Keratinocyte (primary cell): Measurements from ENCODE around the gene POLR3K. TPM values are rescaled to one million over a fixed set of nuclear protein-coding genes. Genes with fewer than 3 reads are reported as not detected.

ENCODE experiments used
- DNase-seq: peaks from one replicate; pipeline ENCODE4 v3.0.0-alpha.2; 2011; ENCODE audit warnings: low read depth, missing footprints, low spot score
- FAIRE-seq: peaks from 2 replicates; lab custom pipeline; 2011; peaks lifted over from hg19 to GRCh38; lab: Jason Lieb, UNC
- H2AFZ ChIP-seq: 2 replicates; pipeline ENCODE4 v1.6.0; 2012; ENCODE audit warnings: low read length, control low read depth, inconsistent platforms; ENCODE audit not compliant: control insufficient read depth
- H3K27ac ChIP-seq: 2 replicates; pipeline ENCODE4 v1.5.1; 2011; ENCODE audit warnings: low read length; ENCODE audit not compliant: control insufficient read depth, insufficient read depth
- H3K27me3 ChIP-seq: 3 replicates; pipeline ENCODE4 v1.6.0; 2011; ENCODE audit warnings: low read length; ENCODE audit not compliant: control insufficient read depth, insufficient read depth; ENCODE audit errors: extremely low read depth
- H3K36me3 ChIP-seq, 2 experiments: 2 replicates in 1 of 2; 3 replicates in 1 of 2; pipeline ENCODE4 v1.5.1; 2011; ENCODE audit warnings: low read length in 2 of 2, mild to moderate bottlenecking in 1 of 2; ENCODE audit not compliant: control insufficient read depth in 2 of 2, insufficient read depth in 2 of 2; ENCODE audit errors: extremely low read depth in 1 of 2
- H3K4me1 ChIP-seq: 3 replicates; pipeline ENCODE4 v1.5.1; 2011; ENCODE audit warnings: low read length; ENCODE audit not compliant: control insufficient read depth, insufficient read depth; ENCODE audit errors: extremely low read depth
- H3K4me2 ChIP-seq: 3 replicates; pipeline ENCODE4 v1.6.0; 2011; ENCODE audit warnings: low read depth, low read length; ENCODE audit not compliant: control insufficient read depth, insufficient read depth; ENCODE audit errors: extremely low read depth
- H3K4me3 ChIP-seq, 3 experiments: fragments of 200-600 bp in 1 of 3; sonication (generic) in 1 of 3; 2 replicates in 2 of 3; 3 replicates in 1 of 3; pipeline ENCODE4 v1.5.1; 2011 to 2016; ENCODE audit warnings: low read length in 3 of 3, mild to moderate bottlenecking in 3 of 3, control low read depth in 2 of 3, inconsistent platforms in 1 of 3, low read depth in 1 of 3, mixed read lengths in 1 of 3, mixed run types in 1 of 3, moderate library complexity in 1 of 3; ENCODE audit not compliant: control insufficient read depth in 2 of 3, insufficient read depth in 2 of 3; ENCODE audit errors: extremely low read depth in 1 of 3
- H3K79me2 ChIP-seq: 2 replicates; pipeline ENCODE4 v1.6.0; 2012; ENCODE audit warnings: low read length; ENCODE audit not compliant: control insufficient read depth, insufficient read depth
- H3K9ac ChIP-seq: 3 replicates; pipeline ENCODE4 v1.6.0; 2011; ENCODE audit warnings: low read length; ENCODE audit not compliant: control insufficient read depth, insufficient read depth; ENCODE audit errors: extremely low read depth
- H3K9me1 ChIP-seq: 3 replicates; pipeline ENCODE4 v1.6.0; 2011; ENCODE audit warnings: low read length; ENCODE audit not compliant: control insufficient read depth, insufficient read depth; ENCODE audit errors: extremely low read depth
- H3K9me3 ChIP-seq: 2 replicates; pipeline ENCODE4 v1.5.1; 2012; ENCODE audit warnings: low read depth, low read length; ENCODE audit not compliant: control insufficient read depth
- H4K20me1 ChIP-seq: 3 replicates; pipeline ENCODE4 v1.6.0; 2011; ENCODE audit warnings: low read length; ENCODE audit not compliant: control insufficient read depth, insufficient read depth; ENCODE audit errors: extremely low read depth
- CTCF ChIP-seq, 3 experiments: IDR thresholded peaks in 1 of 3; conservative IDR thresholded peaks in 1 of 3; optimal IDR thresholded peaks in 1 of 3; 2 replicates in 2 of 3; 3 replicates in 1 of 3; pipeline versions ENCODE3 to v1.5.1; 2011; ENCODE audit warnings: low read length in 3 of 3, mild to moderate bottlenecking in 3 of 3, moderate library complexity in 2 of 3, control low read depth in 1 of 3, inconsistent platforms in 1 of 3; ENCODE audit not compliant: insufficient read depth in 2 of 3; ENCODE audit errors: extremely low read depth in 1 of 3
- EZH2 ChIP-seq: IDR thresholded peaks from one replicate; pipeline ENCODE4 v1.6.1; 2012; ENCODE audit warnings: inconsistent platforms, mild to moderate bottlenecking, low read length, moderate library complexity
- dilution Hi-C: fragments of 300-500 bp; cut with MboI; formaldehyde crosslinking; loops from one replicate; pipeline ENCODE4 v1.7.0; 2020; ENCODE audit warnings: low sequenced_read_pairs; ENCODE audit not compliant: extremely low pct_ligation_motif_present
- polyA plus RNA-seq, 5 experiments: library from polyadenylated mRNA; depleted of rRNA in 3 of 5; stranded (reverse) in 3 of 5; stranded (forward) in 1 of 5; unstranded in 1 of 5; fragments of >200 nt; gene quantifications; 1 replicate in 1 of 5; 2 replicates in 3 of 5; 3 replicates in 1 of 5; pipeline versions ENCODE4 v1.2.1 to v1.2.3, GENCODE V29; 2011 to 2012; ENCODE audit warnings: missing spikeins in 2 of 5, low read depth in 1 of 5, low replicate concordance in 1 of 5

Gene POLR3K
- polyA plus RNA-seq, 1 donor (not counting 4 experiments of a cell fraction or from before 2014, with no cell fraction given) = 23.2 TPM

- Histone ChIP-seq H4K20me1 (peaks cover under 1% of the 10 kb centered on the region), H2AFZ (no peak overlapping the region), H3K27ac (peak overlapping the region; percentile 66), H3K9me1 (peaks cover 2% of the 10 kb centered on the region), H3K4me1 (peaks cover 30% of the 10 kb centered on the region), H3K9me3 (no peaks in the 10 kb centered on the region), H3K4me3 (peak overlapping the region; percentile 76 to 82 (median 82)), H3K27me3 (no peaks in the 10 kb centered on the region), H3K4me2 (peak overlapping the region; percentile 95), H3K79me2 (peaks cover 3% of the 10 kb centered on the region), H3K9ac (peak overlapping the region; percentile 83), H3K36me3 (peaks cover under 1 to 15% of the 10 kb centered on the region in 2 experiments)
- no peak for FAIRE-seq
- DNase-seq = no peak
- TF ChIP-seq CTCF (optimal IDR thresholded peaks at IDR 0.05 in 1 of 3, IDR thresholded peaks at IDR 0.05 in 1 of 3, conservative IDR thresholded peaks at IDR 0.05 in 1 of 3; ENCODE audit: extremely low read depth in 1 of 3, insufficient read depth in 2 of 3, low read length in 3 of 3) (no peak), EZH2 (no peak)
- dilution Hi-C loops = no loop called here
Measured at GRCh38 chr16:78444-79150, 25.2 kb upstream of the POLR3K start.

GRCh38 chr16:77807-78443 is 24.5 kb upstream of the POLR3K start, which contains the start of gene MPG:
MPG (plus strand) TSS chr16:78225; CDS start chr16:78310, 85 bp downstream.
- Histone ChIP-seq H3K9ac (peak within 1 kb of the TSS; percentile 83), H3K27me3 (no peaks in the 10 kb centered on the region), H3K9me3 (no peaks in the 10 kb centered on the region), H3K9me1 (peaks cover 2% of the 10 kb centered on the region), H4K20me1 (no peaks in the 10 kb centered on the region), H2AFZ (no peak within 1 kb of the TSS), H3K4me3 (peak within 1 kb of the TSS; percentile 76 to 82 (median 82)), H3K4me2 (peak within 1 kb of the TSS; percentile 95), H3K4me1 (peaks cover 33% of the 10 kb centered on the region), H3K79me2 (peaks cover 3% of the 10 kb centered on the region), H3K27ac (peak within 1 kb of the TSS; percentile 66), H3K36me3 (peaks cover 0 to 15% of the 10 kb centered on the region in 2 experiments)
- no peak for FAIRE-seq
- dilution Hi-C loops = no loop called here
- no peak for TF ChIP-seq CTCF (optimal IDR thresholded peaks at IDR 0.05 in 1 of 3, IDR thresholded peaks at IDR 0.05 in 1 of 3, conservative IDR thresholded peaks at IDR 0.05 in 1 of 3; ENCODE audit: extremely low read depth in 1 of 3, insufficient read depth in 2 of 3, low read length in 3 of 3)
- no peak for DNase-seq
